ENCODE measurements around the gene CSF3R. TPM values are rescaled to one million over a fixed set of nuclear protein-coding genes. Genes with fewer than 3 reads are reported as not detected.

CSF3R gene
- total RNA-seq, 1 experiment from 2014 or later, result 0.26 TPM

DNA sequence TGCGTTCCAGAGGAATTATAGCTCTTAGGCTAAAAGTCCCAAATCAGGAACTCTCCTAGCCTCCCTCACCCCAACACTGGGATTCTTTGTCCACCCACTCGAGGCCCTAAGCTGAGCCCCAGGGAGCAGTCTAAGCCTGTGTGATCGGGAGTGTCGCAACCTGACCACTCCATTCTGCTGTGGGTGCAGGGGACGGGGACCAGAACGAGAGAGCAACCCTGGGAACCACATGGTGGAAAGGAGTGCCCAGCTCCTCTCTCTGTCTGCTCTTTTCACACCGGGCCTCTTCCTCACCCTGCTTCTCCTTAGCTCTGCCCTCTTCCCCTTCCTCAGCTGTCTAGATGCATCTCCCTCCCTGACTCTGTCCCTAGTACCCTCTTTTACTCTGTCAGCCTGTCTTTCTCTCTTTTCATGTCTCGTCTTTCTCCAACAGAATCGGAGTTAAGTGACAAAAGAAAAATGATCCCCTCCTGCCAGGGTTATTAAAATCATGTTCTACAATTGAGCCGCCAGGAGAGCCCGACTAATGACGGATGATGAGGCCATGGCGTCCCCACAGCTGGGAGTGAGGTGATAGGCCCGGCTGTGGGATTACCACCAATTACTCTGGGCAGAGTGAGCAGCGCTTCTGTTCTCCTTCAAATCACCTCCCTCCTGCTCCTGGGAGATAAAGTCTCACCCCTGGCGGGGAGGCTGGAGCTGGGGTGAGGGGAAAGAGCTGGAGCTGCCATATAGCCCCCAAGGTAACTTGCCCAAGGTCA, 34.5 kb upstream of the CSF3R start:
- Mint-ChIP-seq H3K4me3 (no peak overlapping the region), H3K27me3 (ENCODE audit: low read depth) (no peaks in the 10 kb centered on the region; the same call in 1 of the 2 replicates), H3K36me3 (no peaks in the 10 kb centered on the region), H3K27ac (no peak overlapping the region), H3K4me1 (peaks cover 18% of the 10 kb centered on the region), H3K9me3 (no peaks in the 10 kb centered on the region)
- ATAC-seq, result no peak
- TF ChIP-seq STAT6 (CRISPR knock-in tag; conservative IDR thresholded peaks at IDR 0.05; ENCODE audit: low read depth), result no peak
- TF ChIP-seq CREM (CRISPR knock-in tag; IDR thresholded peaks at IDR 0.05), result no peak
- TF ChIP-seq JAZF1 (CRISPR knock-in tag; IDR thresholded peaks at IDR 0.05), result no peak
- no peak for TF ChIP-seq TCF7 (CRISPR knock-in tag; IDR thresholded peaks at IDR 0.05; ENCODE audit: low read depth)
- no peak for TF ChIP-seq ZSCAN18 (CRISPR knock-in tag; IDR thresholded peaks at IDR 0.05)
- TF ChIP-seq RELA (CRISPR knock-in tag; IDR thresholded peaks at IDR 0.05; ENCODE audit: borderline replicate concordance), result no peak
- POLR2A ChIA-PET, result no interaction called here
- CTCF ChIA-PET, result interaction anchor here (0.8 to 2.8 kb wide), 36 partner anchors 8 to 917 kb away, joined by 3 to 38 read pairs (median 8); partner anchors contain the start of genes MRPS15 and OSCP1
- no peak for DNase-seq (ENCODE audit: low spot score)

DNA sequence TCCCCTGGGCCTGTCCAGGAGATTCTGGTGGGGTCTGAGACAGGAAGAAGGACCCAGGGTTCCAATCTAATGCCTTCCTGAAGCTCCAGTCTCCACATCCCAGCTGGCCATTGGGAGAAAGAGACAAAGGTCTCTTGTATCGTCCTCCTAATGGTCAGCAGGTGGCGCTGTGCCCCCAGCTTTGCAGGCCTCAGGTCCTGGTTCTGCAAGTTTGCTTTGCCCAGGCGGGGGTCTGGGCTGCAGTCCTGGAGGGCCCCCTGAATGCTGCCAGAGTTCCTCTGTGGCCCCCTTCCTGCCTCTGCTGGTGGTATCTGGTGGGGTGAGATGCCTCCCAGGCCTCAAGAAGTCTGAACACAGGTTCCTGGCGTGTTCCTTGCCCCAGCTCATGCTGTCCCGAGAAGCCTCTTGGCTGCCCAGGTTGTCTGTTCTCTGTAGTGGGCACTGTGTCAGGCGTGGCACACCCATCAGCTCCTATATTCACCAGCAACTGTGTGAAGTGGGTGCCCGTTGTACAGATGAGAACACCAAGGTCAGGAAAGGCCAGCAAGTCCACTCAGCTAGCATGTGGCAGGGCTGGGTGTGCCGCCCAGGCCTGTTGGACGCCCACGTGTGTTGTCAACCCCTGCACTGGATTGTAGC, 33.8 kb upstream of the CSF3R start:
- no peaks in the 10 kb centered on the region; the same call in 1 of the 2 replicates for H3K27me3 Mint-ChIP-seq (ENCODE audit: low read depth)
- TF ChIP-seq ZNF121 (CRISPR knock-in tag; IDR thresholded peaks at IDR 0.05) (no peak), AR (CRISPR knock-in tag; IDR thresholded peaks at IDR 0.05) (no peak), ZBTB21 (CRISPR knock-in tag; IDR thresholded peaks at IDR 0.05; ENCODE audit: borderline replicate concordance) (no peak)
- TF ChIP-seq, protein P1, sequence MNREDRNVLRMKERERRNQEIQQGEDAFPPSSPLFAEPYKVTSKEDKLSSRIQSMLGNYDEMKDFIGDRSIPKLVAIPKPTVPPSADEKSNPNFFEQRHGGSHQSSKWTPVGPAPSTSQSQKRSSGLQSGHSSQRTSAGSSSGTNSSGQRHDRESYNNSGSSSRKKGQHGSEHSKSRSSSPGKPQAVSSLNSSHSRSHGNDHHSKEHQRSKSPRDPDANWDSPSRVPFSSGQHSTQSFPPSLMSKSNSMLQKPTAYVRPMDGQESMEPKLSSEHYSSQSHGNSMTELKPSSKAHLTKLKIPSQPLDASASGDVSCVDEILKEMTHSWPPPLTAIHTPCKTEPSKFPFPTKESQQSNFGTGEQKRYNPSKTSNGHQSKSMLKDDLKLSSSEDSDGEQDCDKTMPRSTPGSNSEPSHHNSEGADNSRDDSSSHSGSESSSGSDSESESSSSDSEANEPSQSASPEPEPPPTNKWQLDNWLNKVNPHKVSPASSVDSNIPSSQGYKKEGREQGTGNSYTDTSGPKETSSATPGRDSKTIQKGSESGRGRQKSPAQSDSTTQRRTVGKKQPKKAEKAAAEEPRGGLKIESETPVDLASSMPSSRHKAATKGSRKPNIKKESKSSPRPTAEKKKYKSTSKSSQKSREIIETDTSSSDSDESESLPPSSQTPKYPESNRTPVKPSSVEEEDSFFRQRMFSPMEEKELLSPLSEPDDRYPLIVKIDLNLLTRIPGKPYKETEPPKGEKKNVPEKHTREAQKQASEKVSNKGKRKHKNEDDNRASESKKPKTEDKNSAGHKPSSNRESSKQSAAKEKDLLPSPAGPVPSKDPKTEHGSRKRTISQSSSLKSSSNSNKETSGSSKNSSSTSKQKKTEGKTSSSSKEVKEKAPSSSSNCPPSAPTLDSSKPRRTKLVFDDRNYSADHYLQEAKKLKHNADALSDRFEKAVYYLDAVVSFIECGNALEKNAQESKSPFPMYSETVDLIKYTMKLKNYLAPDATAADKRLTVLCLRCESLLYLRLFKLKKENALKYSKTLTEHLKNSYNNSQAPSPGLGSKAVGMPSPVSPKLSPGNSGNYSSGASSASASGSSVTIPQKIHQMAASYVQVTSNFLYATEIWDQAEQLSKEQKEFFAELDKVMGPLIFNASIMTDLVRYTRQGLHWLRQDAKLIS (CRISPR knock-in tag; IDR thresholded peaks at IDR 0.05; ENCODE audit: borderline replicate concordance), result no peak
- TF ChIP-seq, protein P2, sequence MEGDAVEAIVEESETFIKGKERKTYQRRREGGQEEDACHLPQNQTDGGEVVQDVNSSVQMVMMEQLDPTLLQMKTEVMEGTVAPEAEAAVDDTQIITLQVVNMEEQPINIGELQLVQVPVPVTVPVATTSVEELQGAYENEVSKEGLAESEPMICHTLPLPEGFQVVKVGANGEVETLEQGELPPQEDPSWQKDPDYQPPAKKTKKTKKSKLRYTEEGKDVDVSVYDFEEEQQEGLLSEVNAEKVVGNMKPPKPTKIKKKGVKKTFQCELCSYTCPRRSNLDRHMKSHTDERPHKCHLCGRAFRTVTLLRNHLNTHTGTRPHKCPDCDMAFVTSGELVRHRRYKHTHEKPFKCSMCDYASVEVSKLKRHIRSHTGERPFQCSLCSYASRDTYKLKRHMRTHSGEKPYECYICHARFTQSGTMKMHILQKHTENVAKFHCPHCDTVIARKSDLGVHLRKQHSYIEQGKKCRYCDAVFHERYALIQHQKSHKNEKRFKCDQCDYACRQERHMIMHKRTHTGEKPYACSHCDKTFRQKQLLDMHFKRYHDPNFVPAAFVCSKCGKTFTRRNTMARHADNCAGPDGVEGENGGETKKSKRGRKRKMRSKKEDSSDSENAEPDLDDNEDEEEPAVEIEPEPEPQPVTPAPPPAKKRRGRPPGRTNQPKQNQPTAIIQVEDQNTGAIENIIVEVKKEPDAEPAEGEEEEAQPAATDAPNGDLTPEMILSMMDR (IDR thresholded peaks at IDR 0.05), result peak; percentile 92
- TF ChIP-seq, protein P3, sequence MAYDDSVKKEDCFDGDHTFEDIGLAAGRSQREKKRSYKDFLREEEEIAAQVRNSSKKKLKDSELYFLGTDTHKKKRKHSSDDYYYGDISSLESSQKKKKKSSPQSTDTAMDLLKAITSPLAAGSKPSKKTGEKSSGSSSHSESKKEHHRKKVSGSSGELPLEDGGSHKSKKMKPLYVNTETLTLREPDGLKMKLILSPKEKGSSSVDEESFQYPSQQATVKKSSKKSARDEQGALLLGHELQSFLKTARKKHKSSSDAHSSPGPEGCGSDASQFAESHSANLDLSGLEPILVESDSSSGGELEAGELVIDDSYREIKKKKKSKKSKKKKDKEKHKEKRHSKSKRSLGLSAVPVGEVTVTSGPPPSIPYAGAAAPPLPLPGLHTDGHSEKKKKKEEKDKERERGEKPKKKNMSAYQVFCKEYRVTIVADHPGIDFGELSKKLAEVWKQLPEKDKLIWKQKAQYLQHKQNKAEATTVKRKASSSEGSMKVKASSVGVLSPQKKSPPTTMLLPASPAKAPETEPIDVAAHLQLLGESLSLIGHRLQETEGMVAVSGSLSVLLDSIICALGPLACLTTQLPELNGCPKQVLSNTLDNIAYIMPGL (CRISPR knock-in tag; IDR thresholded peaks at IDR 0.05), result peak; percentile 25; the same call in 1 of the 2 replicates
- POLR2A ChIA-PET, result no interaction called here
- peak; percentile 81 for ATAC-seq
- peaks cover 18% of the 10 kb centered on the region for H3K4me1 Mint-ChIP-seq
- no peak overlapping the region for H3K27ac Mint-ChIP-seq
- H3K36me3 Mint-ChIP-seq, result no peaks in the 10 kb centered on the region
- no peak overlapping the region for H3K4me3 Mint-ChIP-seq
- H3K9me3 Mint-ChIP-seq, result no peaks in the 10 kb centered on the region
- peak; percentile 67 for DNase-seq (ENCODE audit: low spot score)
- CTCF ChIA-PET, result interaction anchor here (0.5 to 2.8 kb wide), 67 partner anchors 9 to 971 kb away, joined by 3 to 38 read pairs (median 5); partner anchors contain the start of genes CSF3R, MRPS15 and OSCP1
